ENCODE results near the gene NCS1.
"Not testable (repeated sequence)": the region's sequence is repeated elsewhere in the genome, so short reads cannot be mapped to it uniquely, and the experiment has no call there.

The NCS1 gene

DNA sequence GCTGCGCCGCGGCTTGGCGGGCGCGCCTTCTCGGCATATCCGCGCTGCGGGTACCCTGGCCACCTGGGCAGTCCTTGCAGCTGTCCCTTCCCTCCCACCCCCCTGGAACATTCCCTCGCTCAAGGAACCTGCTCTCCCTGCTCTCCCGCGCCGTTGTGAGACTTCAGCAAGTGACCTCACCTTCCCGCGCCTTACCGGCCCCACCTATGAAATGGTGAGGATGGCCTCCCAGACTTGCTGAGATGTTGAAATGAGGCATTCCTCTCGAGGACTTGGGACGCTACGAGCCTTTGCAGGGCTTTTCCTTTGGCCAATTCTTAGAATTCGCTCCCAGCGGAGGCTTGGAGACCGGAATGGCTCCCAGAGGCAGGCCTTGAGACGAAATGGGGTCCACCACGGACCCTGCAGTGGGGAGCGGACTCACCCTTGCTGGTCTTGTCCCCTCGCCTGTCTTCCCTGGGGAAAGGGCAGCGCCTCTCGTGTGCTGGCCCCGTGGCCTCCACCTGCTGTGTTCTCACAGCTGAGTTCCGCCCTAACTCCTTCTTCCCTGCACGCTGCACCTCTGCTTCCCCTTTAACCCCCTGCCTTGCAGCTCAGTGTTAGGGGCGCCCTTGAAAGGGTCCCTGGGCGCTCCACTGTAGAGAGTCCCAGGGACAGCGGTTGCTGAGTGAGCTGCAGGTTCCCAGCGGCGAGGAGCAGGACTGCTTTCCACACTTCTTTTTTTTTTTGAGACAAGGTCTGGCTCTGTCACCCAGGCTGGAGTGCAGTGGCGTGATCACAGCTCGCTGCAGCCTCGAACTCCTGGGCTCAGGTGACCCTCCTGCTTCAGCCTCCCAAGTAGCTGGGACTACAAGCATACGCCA, 94.3 kb downstream of the NCS1 start:
- DNase-seq = no peak

DNA sequence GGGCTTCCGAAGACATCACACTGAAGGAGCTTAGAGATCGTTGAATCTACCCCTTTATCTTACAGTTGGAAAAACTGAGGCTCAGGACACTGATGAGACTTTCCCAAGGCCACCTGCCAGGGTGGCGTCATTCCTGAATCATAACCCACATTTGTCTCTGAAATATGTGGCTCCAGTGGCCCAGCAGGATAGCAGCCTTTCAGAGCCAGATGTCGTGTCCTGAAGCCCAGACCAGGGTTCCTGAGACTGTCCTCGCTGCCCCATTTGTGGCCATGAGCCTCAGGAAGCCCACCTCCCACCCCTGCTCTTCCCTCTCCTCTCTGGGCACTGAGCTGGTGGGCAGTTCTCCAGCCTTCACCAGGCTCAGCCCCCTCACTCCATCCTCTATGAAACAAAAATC, 95.7 kb downstream of the NCS1 start:
- DNase-seq = no peak

DNA sequence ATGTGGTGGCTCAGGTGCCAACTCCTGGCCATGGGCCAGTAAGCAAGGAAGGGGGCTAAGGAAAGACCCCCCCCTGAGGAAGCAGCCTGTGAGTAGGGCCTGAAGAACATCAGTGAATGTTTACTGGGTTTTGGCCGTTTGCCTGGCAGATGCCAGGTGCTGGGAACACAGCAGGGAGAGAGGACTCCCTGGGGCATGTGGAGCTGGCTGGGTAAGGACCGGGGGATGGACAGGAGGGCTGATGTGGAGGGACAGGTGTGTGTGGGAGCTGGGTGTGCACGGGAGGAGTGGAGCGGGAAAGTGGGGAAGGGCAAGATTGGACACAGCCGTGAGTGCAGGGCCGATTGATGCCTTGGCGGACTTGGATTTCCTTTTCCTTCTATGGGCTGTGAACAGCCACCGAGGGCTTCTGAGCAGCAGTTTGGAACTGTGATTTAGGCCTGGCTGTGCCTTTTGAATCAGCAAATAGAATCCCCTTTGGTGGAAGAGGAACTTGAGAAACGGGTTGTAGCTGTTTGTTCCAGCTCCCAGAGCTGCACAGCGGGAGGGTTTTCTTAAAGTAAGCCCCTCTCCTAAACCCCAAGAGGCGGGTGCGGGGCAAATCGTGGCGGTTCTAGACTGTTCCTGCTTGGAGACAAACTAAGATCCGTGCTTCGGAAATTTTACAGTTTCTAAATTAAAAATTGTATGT, 96.5 kb downstream of the NCS1 start:
- no peak for DNase-seq

GRCh38 chr9:130271473-130271872, 99.3 kb downstream of the NCS1 start:
- no peak for DNase-seq

DNA sequence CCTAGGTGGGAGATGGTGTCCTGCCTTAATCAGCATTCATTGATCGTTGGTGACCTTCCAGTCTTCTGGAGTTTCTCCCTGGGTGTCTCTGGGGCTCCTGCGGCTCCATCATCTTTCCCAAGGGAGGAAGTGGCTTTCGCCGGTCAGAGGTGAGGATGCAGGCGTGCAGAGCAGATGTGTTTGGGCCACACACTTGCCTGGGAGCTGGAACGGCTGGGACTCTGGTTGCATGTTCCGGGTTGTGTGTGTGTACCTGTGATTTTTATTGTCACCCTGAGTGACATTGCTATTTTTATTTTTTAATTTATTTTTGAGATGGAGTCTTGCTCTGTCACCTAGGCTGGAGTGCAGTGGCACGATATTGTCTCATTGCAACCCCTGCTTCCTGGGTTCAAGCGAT, 103.0 kb downstream of the NCS1 start:
- DNase-seq = no peak

DNA sequence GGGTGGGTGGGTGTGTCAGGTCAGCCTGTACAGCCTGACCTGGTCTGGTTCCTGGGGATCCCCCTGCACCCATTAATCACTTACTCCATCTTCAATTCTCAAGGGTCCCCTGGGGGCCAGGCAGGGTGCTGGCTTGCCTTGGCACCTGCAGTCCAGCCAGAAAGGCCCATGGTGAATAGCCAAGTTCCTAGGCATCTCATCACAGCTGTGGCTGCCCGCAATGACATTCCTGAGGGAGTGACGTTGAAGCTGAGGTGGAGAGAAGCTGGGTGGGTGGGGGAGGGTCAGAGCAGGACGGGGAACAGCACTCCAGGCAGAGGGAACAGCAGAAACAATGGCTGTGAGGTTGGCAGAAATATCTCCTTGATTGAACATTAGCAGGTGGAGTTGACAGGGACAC, 103.9 kb downstream of the NCS1 start:
- DNase-seq = no peak

DNA sequence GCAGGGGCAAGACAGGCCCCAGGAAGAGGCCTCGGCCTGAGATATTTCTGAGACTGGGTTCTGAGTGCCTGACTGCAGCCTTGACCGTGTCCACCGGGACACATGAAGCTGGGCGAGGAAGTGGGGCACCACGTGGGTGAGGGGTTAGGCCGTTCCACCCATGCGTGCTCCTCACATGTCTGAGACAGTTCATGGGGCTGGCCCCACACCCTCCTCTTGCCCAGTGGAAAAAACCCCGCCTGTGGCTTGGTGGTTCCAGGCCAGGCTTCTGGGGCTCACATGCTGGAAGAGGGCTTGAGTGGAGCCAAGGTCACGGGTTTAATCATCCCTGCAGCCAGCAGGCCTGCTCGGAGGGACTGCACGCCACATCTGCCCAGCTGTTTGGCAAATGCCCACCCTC, 104.8 kb downstream of the NCS1 start:
- DNase-seq = no peak

- DNase-seq = not testable (repeated sequence)
These were observed 105.3 kb downstream of the NCS1 start for GRCh38 chr9:130277525-130277924.

GRCh38 chr9:130283539-130284248, 111.5 kb downstream of the NCS1 start:
- DNase-seq = no peak

DNA sequence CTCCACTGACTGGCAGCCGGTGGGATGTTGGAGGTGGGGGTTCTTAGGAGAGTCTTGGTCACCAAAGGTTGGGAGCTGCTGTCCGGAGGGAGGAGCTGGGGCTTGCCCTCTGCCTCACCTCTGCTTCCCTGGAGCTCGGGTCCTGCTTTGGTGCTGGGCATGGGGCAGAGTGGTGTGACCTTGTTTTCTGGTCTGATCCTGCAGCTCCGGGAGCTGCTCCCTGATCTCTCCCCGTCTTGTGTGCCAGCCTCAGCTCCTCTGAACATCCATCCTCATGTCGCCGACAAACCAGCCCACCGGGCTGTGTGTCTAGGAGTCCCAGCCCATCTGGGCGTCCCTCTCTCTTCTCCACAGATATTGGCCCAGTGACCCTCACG, 112.0 kb downstream of the NCS1 start:
- DNase-seq = no peak

DNA sequence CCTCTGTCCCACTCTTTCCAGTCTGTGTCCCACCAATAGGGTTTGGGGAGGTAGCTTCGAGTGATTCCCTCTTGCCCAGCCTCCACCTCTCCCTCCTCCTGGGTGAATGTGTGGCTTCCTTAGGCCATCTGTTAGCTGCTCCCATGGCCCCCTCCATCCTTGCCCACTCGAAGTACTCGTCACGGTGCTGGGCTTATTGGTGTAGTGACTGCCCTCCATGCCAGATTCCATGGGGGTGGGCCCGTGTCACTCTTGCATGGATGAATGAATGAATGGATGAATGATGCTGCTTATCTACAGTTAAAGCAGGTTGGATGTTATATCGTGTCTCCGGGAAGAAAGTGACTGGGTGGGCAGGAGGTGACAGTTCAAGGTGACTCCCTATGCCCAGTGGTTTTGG, 112.5 kb downstream of the NCS1 start:
- DNase-seq = no peak

DNA sequence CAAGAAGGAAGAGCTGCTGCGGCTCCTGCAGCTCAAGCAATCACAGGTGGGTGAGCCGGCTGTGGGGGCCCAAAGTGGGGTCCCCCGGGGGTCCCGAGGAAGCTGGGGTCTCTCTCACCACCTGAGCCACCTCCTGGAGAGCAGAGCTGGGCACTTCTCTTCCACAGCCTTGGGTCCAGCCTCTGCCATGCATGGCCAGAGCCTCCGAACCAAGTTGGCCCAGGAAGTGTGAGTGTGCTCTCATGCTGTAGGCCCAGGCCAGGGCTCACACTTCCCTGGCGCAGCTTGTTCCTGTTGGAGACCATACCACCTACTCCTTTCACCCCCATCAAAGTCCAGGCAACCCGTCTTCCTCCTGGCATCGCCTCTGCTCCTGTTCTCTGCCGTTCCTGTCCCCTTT, 113.1 kb downstream of the NCS1 start:
- no peak for DNase-seq

- DNase-seq = no peak
These were observed 114.0 kb downstream of the NCS1 start for GRCh38 chr9:130286072-130286770.

Data from CD4-positive, alpha-beta T cell treated with Interleukin-17A for 4 hours (primary cell).